Cardiac muscle cell (in vitro differentiated cells and primary cell): ENCODE data around the gene ATN1. TPM values are rescaled to one million over a fixed set of nuclear protein-coding genes. Genes with fewer than 3 reads are reported as not detected.
"Not testable (repeated sequence)": the region's sequence is repeated elsewhere in the genome, so short reads cannot be mapped to it uniquely, and the experiment has no call there.

ENCODE experiments used
- DNase-seq, 2 donors: peaks; one replicate each; pipeline versions ENCODE4 v3.0.0 to v3.0.0-alpha.2; 2010 to 2017; ENCODE audit warnings: low read depth in 1 of 2, low spot score in 1 of 2
- H3K27ac ChIP-seq: fragments of 200-600 bp; sonication (generic); 2 replicates; pipeline ENCODE4 v1.5.1; 2016
- H3K27me3 ChIP-seq: fragments of 200-600 bp; sonication (generic); 2 replicates; pipeline ENCODE4 v1.6.0; 2016; ENCODE audit warnings: control low read depth
- H3K36me3 ChIP-seq: fragments of 200-600 bp; sonication (generic); 2 replicates; pipeline ENCODE4 v1.5.1; 2016; ENCODE audit warnings: control low read depth
- H3K4me1 ChIP-seq: fragments of 200-600 bp; sonication (generic); 2 replicates; pipeline ENCODE4 v1.8.1; 2017; ENCODE audit warnings: low read depth, mild to moderate bottlenecking, mixed run types
- H3K4me3 ChIP-seq: fragments of 200-600 bp; sonication (generic); 2 replicates; pipeline ENCODE4 v1.5.1; 2016; ENCODE audit warnings: mild to moderate bottlenecking
- H3K9me3 ChIP-seq: fragments of 200-600 bp; sonication (generic); 2 replicates; pipeline ENCODE4 v1.5.1; 2017; ENCODE audit warnings: low read depth, mild to moderate bottlenecking, control low read depth
- polyA plus RNA-seq: library from polyadenylated mRNA; unstranded; fragments of >200 nt; fragmentation: Nextera tagmentation; extraction: Ambion mirVana; gene quantifications from 2 replicates; pipeline ENCODE4 v1.2.1, GENCODE V29; 2016
- total RNA-seq: library from RNA; depleted of rRNA; stranded (reverse); fragments of >200 nt; gene quantifications from 2 replicates; pipeline ENCODE4 v1.2.3, GENCODE V29; 2016
- TF ChIP-seq, protein P1 (sequence below): IDR thresholded peaks from 2 replicates; pipeline ENCODE4 v1.5.1; 2012; ENCODE audit warnings: low read depth, mild to moderate bottlenecking, low read length

Gene ATN1
- total RNA-seq (28.1 and 46.4 TPM in 2 replicates), polyA plus RNA-seq (22.8 and 37.8 TPM in 2 replicates)

DNA sequence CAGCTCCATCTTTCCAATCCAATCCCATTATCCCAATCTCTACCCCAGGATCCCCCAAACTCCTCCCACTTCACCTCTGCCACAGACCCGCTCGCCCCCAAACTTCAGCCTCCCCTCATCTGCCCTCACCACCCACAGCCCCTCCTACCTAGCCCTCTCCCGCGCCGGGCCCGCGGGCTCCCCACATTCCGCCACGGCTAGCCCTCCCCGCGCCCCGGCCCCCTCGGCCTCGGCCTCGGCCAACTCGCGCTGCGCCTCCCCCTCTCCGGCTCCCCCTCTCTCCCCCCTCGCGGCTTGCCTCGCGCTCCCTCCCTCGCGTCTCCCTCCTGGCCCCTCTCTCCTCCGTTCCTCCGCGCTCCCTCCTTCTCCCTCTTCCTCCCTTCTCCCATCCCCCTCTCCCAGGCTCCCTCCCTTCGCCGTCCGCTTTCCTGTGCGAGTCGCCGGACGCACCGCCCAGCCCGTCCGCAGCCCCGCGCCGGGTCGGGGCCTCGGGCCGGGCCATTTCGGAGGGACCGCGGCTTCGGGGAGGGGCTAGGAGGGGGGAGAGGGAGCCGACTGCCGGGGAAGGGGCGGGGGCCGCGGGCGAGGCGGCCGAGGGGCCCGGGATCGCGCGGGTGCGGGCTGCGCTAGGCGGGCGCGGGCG lies at the start of gene ATN1:
ATN1 (plus strand) TSS at position 581 of the 643 bp plus-strand sequence. CDS start 6,043 bp downstream, outside the sequence.
- Histone ChIP-seq H3K36me3 (no peaks in the 10 kb centered on the region), H3K4me1 (peaks cover 41% of the 10 kb centered on the region), H3K9me3 (no peaks in the 10 kb centered on the region), H3K27me3 (no peaks in the 10 kb centered on the region), H3K4me3 (peak within 1 kb of the TSS; percentile 93), H3K27ac (peak within 1 kb of the TSS; percentile 88)
- TF ChIP-seq, protein P1, sequence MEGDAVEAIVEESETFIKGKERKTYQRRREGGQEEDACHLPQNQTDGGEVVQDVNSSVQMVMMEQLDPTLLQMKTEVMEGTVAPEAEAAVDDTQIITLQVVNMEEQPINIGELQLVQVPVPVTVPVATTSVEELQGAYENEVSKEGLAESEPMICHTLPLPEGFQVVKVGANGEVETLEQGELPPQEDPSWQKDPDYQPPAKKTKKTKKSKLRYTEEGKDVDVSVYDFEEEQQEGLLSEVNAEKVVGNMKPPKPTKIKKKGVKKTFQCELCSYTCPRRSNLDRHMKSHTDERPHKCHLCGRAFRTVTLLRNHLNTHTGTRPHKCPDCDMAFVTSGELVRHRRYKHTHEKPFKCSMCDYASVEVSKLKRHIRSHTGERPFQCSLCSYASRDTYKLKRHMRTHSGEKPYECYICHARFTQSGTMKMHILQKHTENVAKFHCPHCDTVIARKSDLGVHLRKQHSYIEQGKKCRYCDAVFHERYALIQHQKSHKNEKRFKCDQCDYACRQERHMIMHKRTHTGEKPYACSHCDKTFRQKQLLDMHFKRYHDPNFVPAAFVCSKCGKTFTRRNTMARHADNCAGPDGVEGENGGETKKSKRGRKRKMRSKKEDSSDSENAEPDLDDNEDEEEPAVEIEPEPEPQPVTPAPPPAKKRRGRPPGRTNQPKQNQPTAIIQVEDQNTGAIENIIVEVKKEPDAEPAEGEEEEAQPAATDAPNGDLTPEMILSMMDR = no peak
- DNase-seq = peak; percentile 87 to 92

- not testable (repeated sequence) for H3K36me3 ChIP-seq, H3K27ac ChIP-seq
Measured at GRCh38 chr12:6879824-6880223, 47.9 kb upstream of the ATN1 start.

GRCh38 chr12:6883252-6883651 lies 44.5 kb upstream of the ATN1 start:
- no peak for DNase-seq
- Histone ChIP-seq H3K4me3 (no peak overlapping the region), H3K4me1 (no peaks in the 10 kb centered on the region), H3K9me3 (no peaks in the 10 kb centered on the region), H3K27me3 (no peaks in the 10 kb centered on the region), H3K27ac (no peak overlapping the region), H3K36me3 (no peaks in the 10 kb centered on the region)
- TF ChIP-seq, protein P1 = no peak

More at GRCh38 chr12:6879824-6880223, 47.9 kb upstream of the ATN1 start:
- H3K9me3 ChIP-seq, H3K4me3 ChIP-seq, H3K27me3 ChIP-seq, DNase-seq, H3K4me1 ChIP-seq: not testable (repeated sequence)

GRCh38 chr12:6883683-6884082 lies 44.1 kb upstream of the ATN1 start:
- no peaks in the 10 kb centered on the region for H3K4me1 ChIP-seq
- no peak for DNase-seq
- no peaks in the 10 kb centered on the region for H3K27me3 ChIP-seq
- no peaks in the 10 kb centered on the region for H3K36me3 ChIP-seq
- TF ChIP-seq, protein P1 = no peak
- H3K27ac ChIP-seq = no peak overlapping the region
- no peak overlapping the region for H3K4me3 ChIP-seq
- H3K9me3 ChIP-seq = no peaks in the 10 kb centered on the region

GRCh38 chr12:6884539-6884938 lies 43.2 kb upstream of the ATN1 start:
- DNase-seq = no peak
- H3K4me3 ChIP-seq = no peak overlapping the region
- no peaks in the 10 kb centered on the region for H3K36me3 ChIP-seq
- no peaks in the 10 kb centered on the region for H3K4me1 ChIP-seq
- no peaks in the 10 kb centered on the region for H3K27me3 ChIP-seq
- no peaks in the 10 kb centered on the region for H3K9me3 ChIP-seq
- TF ChIP-seq, protein P1 = no peak
- no peak overlapping the region for H3K27ac ChIP-seq

DNA sequence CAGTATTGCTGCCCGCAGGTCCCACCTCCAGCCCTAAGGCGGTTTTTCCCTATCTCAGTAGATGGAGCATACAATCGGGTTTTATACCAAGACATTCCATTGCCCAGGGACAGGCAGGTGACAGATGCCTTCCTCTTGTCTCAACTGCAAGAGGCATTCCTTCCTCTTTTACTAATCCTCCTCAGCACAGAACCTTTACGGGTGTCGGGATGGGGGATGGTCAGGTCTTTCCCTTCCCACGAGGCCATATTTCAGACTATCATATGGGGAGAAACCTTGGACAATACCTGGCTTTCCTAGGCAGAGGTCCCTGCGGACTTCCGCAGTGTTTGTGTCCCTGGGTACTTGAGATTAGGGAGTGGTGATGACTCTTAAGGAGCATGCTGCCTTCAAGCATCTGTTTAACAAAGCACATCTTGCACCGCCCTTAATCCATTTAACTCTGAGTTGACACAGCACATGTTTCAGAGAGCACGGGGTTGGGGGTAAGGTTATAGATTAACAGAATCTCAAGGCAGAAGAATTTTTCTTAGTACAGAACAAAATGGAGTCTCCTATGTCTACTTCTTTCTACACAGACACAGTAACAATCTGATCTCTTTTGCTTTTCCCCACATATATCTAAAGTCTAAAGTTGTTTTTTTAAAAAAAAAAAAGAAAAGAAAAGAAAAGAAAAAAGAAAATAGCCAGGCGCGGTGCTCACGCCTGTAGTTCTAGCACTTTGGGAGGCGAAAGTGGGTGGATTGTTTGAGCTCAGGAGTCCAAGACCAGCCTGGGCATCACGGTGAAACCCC lies 41.4 kb upstream of the ATN1 start:
- not testable (repeated sequence) for H3K27ac ChIP-seq, DNase-seq

More for the DNA sequence above, 41.4 kb upstream of the ATN1 start:
- H3K4me1 ChIP-seq, H3K27me3 ChIP-seq, H3K9me3 ChIP-seq, H3K4me3 ChIP-seq, H3K36me3 ChIP-seq: not testable (repeated sequence)
